ENCODE results near the gene NPEPL1. TPM values are rescaled to one million over a fixed set of nuclear protein-coding genes. Genes with fewer than 3 reads are reported as not detected.
"Not testable (repeated sequence)": the region's sequence is repeated elsewhere in the genome, so short reads cannot be mapped to it uniquely, and the experiment has no call there.

Gene NPEPL1
- total and polyA plus RNA-seq, 8 donors = 25.1 to 44.4 (median 33.3) TPM

- TF ChIP-seq CTCF (IDR thresholded peaks at IDR 0.05) = no peak
- H3K27ac ChIP-seq = no peak overlapping the region
- no peaks in the 10 kb centered on the region for H3K4me1 ChIP-seq
- H3K36me3 ChIP-seq = no peaks in the 10 kb centered on the region
- no peak for DNase-seq
- peaks cover 0 to 20% of the 10 kb centered on the region in 2 donors for H3K27me3 ChIP-seq
- H3K4me3 ChIP-seq = no peak overlapping the region
- no peak for ATAC-seq
- intact Hi-C loops (cut with DNase I) = no loop called here
- H3K9me3 ChIP-seq = no peaks in the 10 kb centered on the region
Observed at GRCh38 chr20:58756450-58756775, 63.8 kb downstream of the NPEPL1 start.

GRCh38 chr20:58757647-58758046 lies 65.0 kb downstream of the NPEPL1 start:
- H3K4me3 ChIP-seq; DNase-seq; intact Hi-C loops (cut with DNase I); H3K27ac ChIP-seq; H3K9me3 ChIP-seq; ATAC-seq; H3K4me1 ChIP-seq; H3K36me3 ChIP-seq: not testable (repeated sequence)
- H3K27me3 ChIP-seq = peaks cover 0 to 30% of the 10 kb centered on the region in 2 donors

- TF ChIP-seq CTCF (IDR thresholded peaks at IDR 0.05) = no peak
- DNase-seq (no peak), ATAC-seq (no peak)
- Histone ChIP-seq H3K27ac (no peak overlapping the region), H3K4me3 (no peak overlapping the region), H3K36me3 (no peaks in the 10 kb centered on the region), H3K9me3 (no peaks in the 10 kb centered on the region), H3K4me1 (no peaks in the 10 kb centered on the region), H3K27me3 (peaks cover 0 to 29% of the 10 kb centered on the region in 2 donors)
- intact Hi-C loops (cut with DNase I) = no loop called here
Observed at GRCh38 chr20:58759947-58760346, 67.3 kb downstream of the NPEPL1 start.

GRCh38 chr20:58760856-58761255 lies 68.3 kb downstream of the NPEPL1 start:
- peaks cover 0 to 27% of the 10 kb centered on the region in 2 donors for H3K27me3 ChIP-seq
- ATAC-seq (no peak), DNase-seq (no peak)
- TF ChIP-seq CTCF (IDR thresholded peaks at IDR 0.05) = no peak
- H3K4me3 ChIP-seq = no peak overlapping the region
- intact Hi-C loops (cut with DNase I) = no loop called here
- H3K27ac ChIP-seq = no peak overlapping the region
- no peaks in the 10 kb centered on the region for H3K4me1 ChIP-seq
- H3K36me3 ChIP-seq = no peaks in the 10 kb centered on the region
- H3K9me3 ChIP-seq = no peaks in the 10 kb centered on the region

GRCh38 chr20:58762120-58762519 lies 69.5 kb downstream of the NPEPL1 start:
- no peak for TF ChIP-seq CTCF (IDR thresholded peaks at IDR 0.05)
- H3K27me3 ChIP-seq = peaks cover 0 to 38% of the 10 kb centered on the region in 2 donors

GRCh38 chr20:58763076-58763475 lies 70.5 kb downstream of the NPEPL1 start:
- intact Hi-C loops (cut with DNase I) = no loop called here
- Histone ChIP-seq H3K4me3 (no peak overlapping the region), H3K4me1 (no peaks in the 10 kb centered on the region), H3K27ac (no peak overlapping the region), H3K27me3 (peaks cover 0 to 45% of the 10 kb centered on the region in 2 donors), H3K9me3 (no peaks in the 10 kb centered on the region), H3K36me3 (no peaks in the 10 kb centered on the region)
- no peak for DNase-seq
- ATAC-seq = no peak
- no peak for TF ChIP-seq CTCF (IDR thresholded peaks at IDR 0.05)

More at GRCh38 chr20:58762120-58762519, 69.5 kb downstream of the NPEPL1 start:
- no peak for ATAC-seq
- Histone ChIP-seq H3K4me3 (no peak overlapping the region), H3K36me3 (no peaks in the 10 kb centered on the region), H3K27ac (no peak overlapping the region), H3K9me3 (no peaks in the 10 kb centered on the region), H3K4me1 (no peaks in the 10 kb centered on the region)
- intact Hi-C loops (cut with DNase I) = no loop called here
- DNase-seq = no peak

All from left lung (tissue), 10 donors.